DMS 273 treated with DMSO at 0.1 percent for 48 hours (cell line): Measurements from ENCODE around the gene ZFPL1.

ENCODE experiments used
- DNase-seq: peaks from one replicate; lab custom pipeline; 2025; lab: John Stamatoyannopoulos, UW

Gene ZFPL1

GRCh38 chr11:65129649-65130441, 45.8 kb downstream of the ZFPL1 start:
- DNase-seq = no peak

- DNase-seq = no peak
Measured at GRCh38 chr11:65130631-65131416, 46.8 kb downstream of the ZFPL1 start.

- DNase-seq = no peak
Measured at GRCh38 chr11:65131417-65131776, 47.4 kb downstream of the ZFPL1 start.

GRCh38 chr11:65131895-65132237, 47.8 kb downstream of the ZFPL1 start:
- no peak for DNase-seq

- no peak for DNase-seq
Measured at GRCh38 chr11:65132238-65132987, 48.4 kb downstream of the ZFPL1 start.

- DNase-seq = no peak
Measured at GRCh38 chr11:65132988-65133700, 49.1 kb downstream of the ZFPL1 start.

- no peak for DNase-seq
Measured at GRCh38 chr11:65133724-65134123, 49.7 kb downstream of the ZFPL1 start.

- DNase-seq = peak; percentile 63
Measured at GRCh38 chr11:65134240-65134951, 50.4 kb downstream of the ZFPL1 start, which contains the start of gene SYVN1. Gene SYVN1 (minus strand): TSS chr11:65134519. CDS start chr11:65133601, 918 bp downstream.

- peak; percentile 92 for DNase-seq
Measured at GRCh38 chr11:65134952-65135632, 51.1 kb downstream of the ZFPL1 start.

- DNase-seq = no peak
Measured at GRCh38 chr11:65135633-65136145, 51.7 kb downstream of the ZFPL1 start.

- DNase-seq = no peak
Measured at GRCh38 chr11:65136515-65137096, 52.6 kb downstream of the ZFPL1 start.
